GM23338 (cell line): ENCODE data around the gene MPL. TPM values are rescaled to one million over a fixed set of nuclear protein-coding genes. Genes with fewer than 3 reads are reported as not detected.

Source experiments
- ATAC-seq: fragments of 200-7000 bp; cut with Tn5 transposase; 3 replicates; pipeline ENCODE4 v1.9.1; 2020
- DNase-seq: peaks from one replicate; pipeline ENCODE4 v3.0.0-alpha.2; 2015; ENCODE audit warnings: low spot score
- H2AFZ ChIP-seq: fragments of 200-600 bp; sonication (generic); 2 replicates; pipeline ENCODE4 v1.8.0; 2016; ENCODE audit warnings: antibody characterized with exemption, mild to moderate bottlenecking, moderate library complexity
- H3F3A ChIP-seq: fragments of 200-600 bp; sonication (generic); replicated peaks from 2 replicates; pipeline ENCODE4 v1.8.0; 2017; ENCODE audit warnings: antibody characterized with exemption, mixed run types, low read depth
- H3K27ac ChIP-seq: fragments of 200-600 bp; sonication (generic); 2 replicates; pipeline ENCODE4 v1.6.1; 2016; ENCODE audit warnings: low read depth
- H3K27me3 ChIP-seq: fragments of 200-600 bp; sonication (generic); 2 replicates; pipeline ENCODE4 v1.8.0; 2016; ENCODE audit warnings: mild to moderate bottlenecking, mixed run types, moderate library complexity; ENCODE audit not compliant: insufficient read depth
- H3K36me3 ChIP-seq: fragments of 200-600 bp; sonication (generic); 2 replicates; pipeline ENCODE4 v1.8.0; 2016; ENCODE audit warnings: mild to moderate bottlenecking; ENCODE audit not compliant: insufficient read depth
- H3K4me1 ChIP-seq: fragments of 200-600 bp; sonication (generic); 2 replicates; pipeline ENCODE4 v1.8.0; 2016; ENCODE audit warnings: mild to moderate bottlenecking, moderate library complexity; ENCODE audit not compliant: insufficient read depth
- H3K4me2 ChIP-seq: fragments of 200-600 bp; sonication (generic); 2 replicates; pipeline ENCODE4 v1.7.1; 2017; ENCODE audit warnings: mixed run types
- H3K4me3 ChIP-seq: fragments of 200-600 bp; sonication (generic); 2 replicates; pipeline ENCODE4 v1.6.1; 2016; ENCODE audit warnings: mixed run types
- H3K79me2 ChIP-seq: fragments of 200-600 bp; sonication (generic); replicated peaks from 2 replicates; pipeline ENCODE4 v1.8.0; 2017; ENCODE audit warnings: mild to moderate bottlenecking; ENCODE audit not compliant: insufficient read depth
- H3K9me2 ChIP-seq: fragments of 200-600 bp; sonication (generic); 2 replicates; pipeline ENCODE4 v1.8.0; 2017; ENCODE audit not compliant: insufficient read depth
- H4K20me1 ChIP-seq: fragments of 200-600 bp; sonication (generic); replicated peaks from 2 replicates; pipeline ENCODE4 v1.8.0; 2017; ENCODE audit warnings: mild to moderate bottlenecking; ENCODE audit not compliant: insufficient read depth
- H3K27ac Mint-ChIP-seq: 2 replicates; pipeline ENCODE4 v1.8.0; 2020; ENCODE audit warnings: inconsistent platforms, mild to moderate bottlenecking, moderate library complexity, mixed read lengths
- H3K27me3 Mint-ChIP-seq: 3 replicates; pipeline ENCODE4 v1.8.0; 2022; ENCODE audit warnings: low read depth, mild to moderate bottlenecking, moderate library complexity, mixed read lengths, inconsistent platforms; ENCODE audit not compliant: insufficient read depth, poor library complexity
- H3K36me3 Mint-ChIP-seq: 3 replicates; pipeline ENCODE4 v1.8.0; 2021; ENCODE audit warnings: low read depth, mild to moderate bottlenecking, inconsistent platforms, moderate library complexity, mixed read lengths
- H3K4me1 Mint-ChIP-seq: 3 replicates; pipeline ENCODE4 v1.8.0; 2020; ENCODE audit warnings: mild to moderate bottlenecking, inconsistent platforms, mixed read lengths
- H3K4me3 Mint-ChIP-seq: 3 replicates; pipeline ENCODE4 v1.8.0; 2021; ENCODE audit warnings: moderate library complexity, mild to moderate bottlenecking, inconsistent platforms, mixed read lengths
- H3K9me3 Mint-ChIP-seq: 3 replicates; pipeline ENCODE4 v1.8.0; 2020; ENCODE audit warnings: moderate library complexity, mild to moderate bottlenecking, inconsistent platforms, mixed read lengths
- CREB1 ChIP-seq: fragments of 250-450 bp; sonication (Bioruptor Pico); IDR thresholded peaks from 2 replicates; pipeline ENCODE4 v1.5.0; 2020; ENCODE audit warnings: low read depth, mild to moderate bottlenecking, moderate library complexity
- CTCF ChIP-seq, 2 experiments: fragments of 200-600 bp in 1 of 2; sonication (generic) in 1 of 2; conservative IDR thresholded peaks; 2 replicates each; pipeline versions ENCODE4 v1.5.1 to v1.6.1; 2016 to 2017; ENCODE audit warnings: antibody characterized with exemption in 2 of 2, low read depth in 2 of 2, mild to moderate bottlenecking in 2 of 2, moderate library complexity in 1 of 2
- ETS1 ChIP-seq: IDR thresholded peaks from 2 replicates; pipeline ENCODE4 v1.6.1; 2016; ENCODE audit warnings: antibody characterized with exemption
- EZH2 ChIP-seq: fragments of 200-600 bp; sonication (generic); IDR thresholded peaks from one replicate; pipeline ENCODE4 v1.8.0; 2017; ENCODE audit warnings: antibody characterized with exemption, mild to moderate bottlenecking, low read depth; ENCODE audit not compliant: unreplicated experiment
- EZH2phosphoT487 ChIP-seq: fragments of 200-600 bp; sonication (generic); IDR thresholded peaks from one replicate; pipeline ENCODE4 v1.8.1; 2018; ENCODE audit warnings: antibody characterized with exemption; ENCODE audit not compliant: unreplicated experiment
- JUNB ChIP-seq: IDR thresholded peaks from one replicate; pipeline ENCODE4 v1.6.1; 2016; ENCODE audit warnings: antibody characterized with exemption; ENCODE audit not compliant: unreplicated experiment
- NANOG ChIP-seq: IDR thresholded peaks from 2 replicates; pipeline ENCODE4 v1.6.1; 2016; ENCODE audit warnings: antibody characterized with exemption, borderline replicate concordance
- POLR2AphosphoS5 ChIP-seq: IDR thresholded peaks from 2 replicates; pipeline ENCODE4 v1.6.1; 2016; ENCODE audit warnings: antibody characterized with exemption, low read depth
- REST ChIP-seq: IDR thresholded peaks from one replicate; pipeline ENCODE4 v1.6.1; 2018; ENCODE audit warnings: antibody characterized with exemption; ENCODE audit not compliant: unreplicated experiment
- STAT1 ChIP-seq: IDR thresholded peaks from one replicate; pipeline ENCODE4 v1.6.1; 2016; ENCODE audit warnings: antibody characterized with exemption; ENCODE audit not compliant: unreplicated experiment
- ZNF114 ChIP-seq: fragments of 250-450 bp; sonication (Bioruptor Pico); IDR thresholded peaks from 2 replicates; pipeline ENCODE4 v1.5.0; 2020; ENCODE audit warnings: mild to moderate bottlenecking, moderate library complexity
- ZNF331 ChIP-seq: fragments of 250-450 bp; sonication (Bioruptor Pico); IDR thresholded peaks from 2 replicates; pipeline ENCODE4 v1.5.0; 2020; ENCODE audit warnings: low read depth, mild to moderate bottlenecking, moderate library complexity
- ZNF462 ChIP-seq: fragments of 250-450 bp; sonication (Bioruptor Pico); IDR thresholded peaks from 2 replicates; pipeline ENCODE4 v1.5.0; 2020; ENCODE audit warnings: mild to moderate bottlenecking, moderate library complexity
- polyA plus RNA-seq: library from polyadenylated mRNA; unstranded; fragments of >200 nt; fragmentation: Nextera tagmentation; extraction: Ambion mirVana; gene quantifications from 2 replicates; pipeline ENCODE4 v1.2.1, GENCODE V29; 2016
- total RNA-seq: library from RNA; depleted of rRNA; stranded (reverse); fragments of >200 nt; shearing (Covaris generic); gene quantifications from 2 replicates; pipeline ENCODE4 v1.2.3, GENCODE V29; 2014

The MPL gene
- total and polyA plus RNA-seq, 2 experiments from 2014 or later, result not detected

GRCh38 chr1:43300378-43301094 is 37.1 kb upstream of the MPL start, which contains the start of gene TIE1:
Gene TIE1, plus strand, starts transcription at chr1:43300982. Its CDS starts 90 bp downstream, at chr1:43301072.
- H2AFZ ChIP-seq, result peak within 1 kb of the TSS; percentile 90

More at GRCh38 chr1:43300378-43301094, 37.1 kb upstream of the MPL start, which contains the start of gene TIE1:
- Histone ChIP-seq H3K36me3 (no peaks in the 10 kb centered on the region), H3K27ac (no peak within 1 kb of the TSS), H3K79me2 (no peaks in the 10 kb centered on the region), H3K27me3 (no peaks in the 10 kb centered on the region), H4K20me1 (no peaks in the 10 kb centered on the region), H3K9me2 (no peaks in the 10 kb centered on the region), H3F3A (no peaks in the 10 kb centered on the region), H3K4me2 (no peak within 1 kb of the TSS), H3K4me1 (peaks cover 24% of the 10 kb centered on the region), H3K4me3 (no peak within 1 kb of the TSS)
- ATAC-seq, result no peak; the same call in 2 of the 3 replicates
- TF ChIP-seq ZNF114 (CRISPR knock-in tag) (no peak), REST (no peak), EZH2phosphoT487 (no peak), ZNF331 (CRISPR knock-in tag) (no peak), STAT1 (no peak), JUNB (no peak), NANOG (no peak), ZNF462 (CRISPR knock-in tag) (no peak), POLR2AphosphoS5 (no peak), EZH2 (no peak), CTCF (conservative IDR thresholded peaks at IDR 0.05; ENCODE audit: low read depth in 2 of 2) (no peak), CREB1 (CRISPR knock-in tag) (no peak), ETS1 (no peak)
- no peak for DNase-seq
- Mint-ChIP-seq H3K9me3 (no peaks in the 10 kb centered on the region), H3K4me1 (peaks cover 42% of the 10 kb centered on the region), H3K36me3 (no peaks in the 10 kb centered on the region), H3K27me3 (peaks cover 10% of the 10 kb centered on the region), H3K27ac (no peak within 1 kb of the TSS; the same call in 1 of the 2 replicates), H3K4me3 (no peak within 1 kb of the TSS)
